Measurements from ENCODE around the gene BACE2. TPM values are rescaled to one million over a fixed set of nuclear protein-coding genes. Genes with fewer than 3 reads are reported as not detected.

Gene BACE2
- total and polyA plus RNA-seq, 2 donors (not counting 3 experiments of a cell fraction or from before 2014, with no cell fraction given), result 113 to 184 TPM

DNA sequence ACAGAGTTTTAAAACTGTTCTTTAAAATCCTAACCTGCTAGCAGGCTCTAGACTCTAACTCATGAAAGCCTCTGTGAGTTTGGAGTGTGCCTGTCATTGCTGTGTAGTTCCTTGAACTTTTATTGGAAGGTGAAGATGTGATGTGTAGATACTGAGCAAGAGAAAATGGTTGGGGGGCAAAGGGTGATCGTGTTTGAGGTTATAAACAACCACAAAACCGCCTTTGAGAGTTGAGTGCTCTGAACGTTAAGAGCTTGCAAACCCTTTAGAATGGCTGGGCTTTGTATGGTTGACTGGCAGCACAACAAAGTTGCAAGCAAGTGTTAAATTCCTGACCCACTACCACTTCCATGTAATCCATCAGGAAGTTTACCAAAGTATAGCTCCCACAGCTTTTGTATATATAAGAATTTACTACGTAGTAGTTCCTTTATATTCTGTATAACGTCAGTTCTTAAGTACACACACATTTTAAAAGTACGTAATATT is 19.6 kb downstream of the BACE2 start:
- dilution Hi-C loops (cut with MboI; ENCODE audit: extremely low pct_ligation_motif_present, low sequenced_read_pairs), result no loop called here
- intact Hi-C loops (cut with micrococcal nuclease), result no loop called here
- ChIA-PET CTCF (interaction anchor here (0.5 kb wide), 1 partner anchor 36 kb away, joined by 3 read pairs; no protein-coding TSS in a partner anchor), POLR2A (no interaction called here)
- DNase-seq (ENCODE audit: low read depth, low spot score), result no peak
- peaks cover 2% of the 10 kb centered on the region for H3K79me2 ChIP-seq (ENCODE audit: control insufficient read depth, insufficient read depth, low read length)
- BruUV-seq (replicated peaks), result no TSS peak
- H3K4me2 ChIP-seq (ENCODE audit: insufficient read depth, low read length), result no peak overlapping the region
- H3K4me3 ChIP-seq (replicated peaks in 1 of 3; ENCODE audit: insufficient read depth in 1 of 3, low read depth in 1 of 3, low read length in 3 of 3), result no peak overlapping the region
- no peaks in the 10 kb centered on the region for H3K9me1 ChIP-seq (replicated peaks; ENCODE audit: control insufficient read depth, extremely low read depth, insufficient read depth, low read length)
- no peak for FAIRE-seq
- no peaks in the 10 kb centered on the region for H3K9me3 ChIP-seq (replicated peaks; ENCODE audit: control insufficient read depth, insufficient read depth, low read length)
- no peak overlapping the region for H3K27ac ChIP-seq (ENCODE audit: insufficient read depth, low read depth, low read length)
- H2AFZ ChIP-seq (ENCODE audit: low read depth, low read length), result no peak overlapping the region
- no peak overlapping the region for H3K9ac ChIP-seq (replicated peaks; ENCODE audit: extremely low read depth, insufficient read depth, low read length)
- no peak for TF ChIP-seq FOS (IDR thresholded peaks at IDR 0.05; ENCODE audit: borderline replicate concordance, insufficient read depth, low read length)
- no peak for TF ChIP-seq POLR2A (IDR thresholded peaks at IDR 0.05; ENCODE audit: low read depth, low read length)
- no peak for TF ChIP-seq POLR2AphosphoS5 (IDR thresholded peaks at IDR 0.05; ENCODE audit: insufficient read depth, low read depth, low read length)
- no peak for TF ChIP-seq CTCF (IDR thresholded peaks at IDR 0.05; ENCODE audit: extremely low read depth in 1 of 2, insufficient read depth in 1 of 2, low read depth in 1 of 2, low read length in 2 of 2)
- no peak for TF ChIP-seq MAX (IDR thresholded peaks at IDR 0.05; ENCODE audit: insufficient read depth, insufficient read length)
- TF ChIP-seq EZH2 (IDR thresholded peaks at IDR 0.05; ENCODE audit: borderline replicate concordance, low read depth, low read length, severe bottlenecking), result no peak
- no peak for TF ChIP-seq JUN (IDR thresholded peaks at IDR 0.05; ENCODE audit: borderline replicate concordance, insufficient read depth, insufficient read length, low read depth)
- no peak for TF ChIP-seq MYC (IDR thresholded peaks at IDR 0.05; ENCODE audit: low read depth, low read length)
- no peak for TF ChIP-seq GATA2 (IDR thresholded peaks at IDR 0.05; ENCODE audit: insufficient read depth, insufficient read length, low read depth, low read length)
- no peaks in the 10 kb centered on the region for H3K27me3 ChIP-seq (ENCODE audit: control insufficient read depth in 2 of 2, insufficient read depth in 2 of 2, low read length in 2 of 2)
- no peaks in the 10 kb centered on the region for H4K20me1 ChIP-seq (replicated peaks; ENCODE audit: control insufficient read depth, extremely low read depth, insufficient read depth, low read length)
- H3K4me1 ChIP-seq (ENCODE audit: control insufficient read depth, extremely low read depth, insufficient read depth, low read length), result no peaks in the 10 kb centered on the region
- H3K36me3 ChIP-seq (ENCODE audit: control insufficient read depth in 2 of 2, extremely low read depth in 1 of 2, insufficient read depth in 2 of 2, low read length in 2 of 2), result peaks cover 0 to 2% of the 10 kb centered on the region in 2 experiments
